Smooth muscle cell (in vitro differentiated cells): ENCODE results near the gene UBALD2. TPM values are rescaled to one million over a fixed set of nuclear protein-coding genes. Genes with fewer than 3 reads are reported as not detected.
"Not testable (repeated sequence)": the region's sequence is repeated elsewhere in the genome, so short reads cannot be mapped to it uniquely, and the experiment has no call there.

Experiments
- DNase-seq: peaks from one replicate; lab custom pipeline; 2025; ENCODE audit not compliant: unreplicated experiment; lab: John Stamatoyannopoulos, UW
- H2AFZ ChIP-seq: fragments of 200-600 bp; sonication (generic); 2 replicates; pipeline ENCODE4 v1.6.0; 2016; ENCODE audit warnings: antibody characterized with exemption, low read depth, mild to moderate bottlenecking
- H3F3A ChIP-seq: fragments of 200-600 bp; sonication (generic); 2 replicates; pipeline ENCODE4 v1.6.0; 2017; ENCODE audit warnings: antibody characterized with exemption, low read depth
- H3K27ac ChIP-seq: fragments of 200-600 bp; sonication (generic); 2 replicates; pipeline ENCODE4 v1.5.1; 2016; ENCODE audit warnings: low read depth, mild to moderate bottlenecking
- H3K27me3 ChIP-seq: fragments of 200-600 bp; sonication (generic); 2 replicates; pipeline ENCODE4 v1.6.1; 2016; ENCODE audit warnings: low read depth, mild to moderate bottlenecking
- H3K36me3 ChIP-seq: fragments of 200-600 bp; sonication (generic); 2 replicates; pipeline ENCODE4 v1.5.1; 2016; ENCODE audit warnings: low read depth
- H3K4me1 ChIP-seq: fragments of 200-600 bp; sonication (generic); 2 replicates; pipeline ENCODE4 v1.5.1; 2016; ENCODE audit warnings: low read depth
- H3K4me2 ChIP-seq: fragments of 200-600 bp; sonication (generic); 2 replicates; pipeline ENCODE4 v1.6.0; 2016; ENCODE audit warnings: mild to moderate bottlenecking
- H3K4me3 ChIP-seq: fragments of 200-600 bp; sonication (generic); 2 replicates; pipeline ENCODE4 v1.5.1; 2016; ENCODE audit warnings: mild to moderate bottlenecking
- H3K79me2 ChIP-seq: fragments of 200-600 bp; sonication (generic); 2 replicates; pipeline ENCODE4 v1.6.0; 2016; ENCODE audit warnings: low read depth, mild to moderate bottlenecking
- H3K9ac ChIP-seq: fragments of 200-600 bp; sonication (generic); 2 replicates; pipeline ENCODE4 v1.6.0; 2016; ENCODE audit warnings: low read depth
- H3K9me3 ChIP-seq: fragments of 200-600 bp; sonication (generic); replicated peaks from 2 replicates; pipeline ENCODE4 v1.5.1; 2016; ENCODE audit warnings: low read depth
- H4K20me1 ChIP-seq: fragments of 200-600 bp; sonication (generic); 2 replicates; pipeline ENCODE4 v1.6.0; 2016; ENCODE audit warnings: low read depth
- CTCF ChIP-seq: fragments of 200-600 bp; sonication (generic); IDR thresholded peaks from 2 replicates; pipeline ENCODE4 v1.5.1; 2017; ENCODE audit warnings: borderline replicate concordance, mild to moderate bottlenecking, antibody characterized with exemption; ENCODE audit not compliant: insufficient read depth, poor library complexity, severe bottlenecking
- whole genome bisulfite sequencing: methylation state at CpG from one replicate; pipeline ENCODE4 v1.1.7; 2016; ENCODE audit warnings: low lambda C conversion rate; 5-methylcytosine and 5-hydroxymethylcytosine counted together
- polyA plus RNA-seq: library from polyadenylated mRNA; unstranded; fragments of >200 nt; fragmentation: Nextera tagmentation; extraction: Ambion mirVana; gene quantifications from 2 replicates; pipeline ENCODE4 v1.2.1, GENCODE V29; 2016
- total RNA-seq: library from RNA; depleted of rRNA; stranded (reverse); fragments of >200 nt; gene quantifications from 2 replicates; pipeline ENCODE4 v1.2.3, GENCODE V29; 2014

Gene UBALD2
- total and polyA plus RNA-seq, 2 experiments from 2014 or later, result 2.6 to 7.0 TPM

GRCh38 chr17:76255801-76256429, 9.2 kb upstream of the UBALD2 start:
- H3K79me2 ChIP-seq, result no peaks in the 10 kb centered on the region

GRCh38 chr17:76256430-76257050, 8.6 kb upstream of the UBALD2 start:
- H4K20me1 ChIP-seq, H3K9me3 ChIP-seq, H3K4me3 ChIP-seq, DNase-seq, H3K79me2 ChIP-seq, H3K27me3 ChIP-seq, H3K9ac ChIP-seq, H3K36me3 ChIP-seq, H3K4me1 ChIP-seq, H2AFZ ChIP-seq, H3F3A ChIP-seq, H3K4me2 ChIP-seq, H3K27ac ChIP-seq: not testable (repeated sequence)
- 88% methylated on average over 19 of the region's 19 CpGs for WGBS

More at GRCh38 chr17:76255801-76256429, 9.2 kb upstream of the UBALD2 start:
- WGBS, result 84% methylated on average over 6 of the region's 6 CpGs
- no peak for DNase-seq
- no peaks in the 10 kb centered on the region for H3K27me3 ChIP-seq
- H3K27ac ChIP-seq, result no peak overlapping the region
- no peak overlapping the region for H3K4me2 ChIP-seq
- peaks cover 4% of the 10 kb centered on the region for H3F3A ChIP-seq
- TF ChIP-seq CTCF, result no peak
- no peak overlapping the region for H2AFZ ChIP-seq
- no peaks in the 10 kb centered on the region for H3K36me3 ChIP-seq
- H3K9ac ChIP-seq, result no peak overlapping the region
- H4K20me1 ChIP-seq, result no peaks in the 10 kb centered on the region
- no peaks in the 10 kb centered on the region for H3K4me1 ChIP-seq
- H3K4me3 ChIP-seq, result no peak overlapping the region
- no peaks in the 10 kb centered on the region for H3K9me3 ChIP-seq

- no peak overlapping the region for H3K9ac ChIP-seq
- H2AFZ ChIP-seq, result no peak overlapping the region
- no peak for TF ChIP-seq CTCF
- DNase-seq, result no peak
- peaks cover 9% of the 10 kb centered on the region for H3F3A ChIP-seq
- H3K4me2 ChIP-seq, result no peak overlapping the region
- H3K27me3 ChIP-seq, result no peaks in the 10 kb centered on the region
- H4K20me1 ChIP-seq, result no peaks in the 10 kb centered on the region
- WGBS, result over 99% methylated on average over 7 of the region's 7 CpGs
- H3K36me3 ChIP-seq, result no peaks in the 10 kb centered on the region
- H3K79me2 ChIP-seq, result no peaks in the 10 kb centered on the region
- H3K9me3 ChIP-seq, result no peaks in the 10 kb centered on the region
- H3K4me3 ChIP-seq, result no peak overlapping the region
- H3K4me1 ChIP-seq, result no peaks in the 10 kb centered on the region
- no peak overlapping the region for H3K27ac ChIP-seq
Measured at GRCh38 chr17:76260220-76260619, 4.9 kb upstream of the UBALD2 start.

GRCh38 chr17:76260669-76261068, 4.5 kb upstream of the UBALD2 start:
- peaks cover 1% of the 10 kb centered on the region for H3K79me2 ChIP-seq
- peaks cover 9% of the 10 kb centered on the region for H3F3A ChIP-seq
- H2AFZ ChIP-seq, result no peak overlapping the region
- no peak for TF ChIP-seq CTCF
- no peaks in the 10 kb centered on the region for H3K36me3 ChIP-seq
- H3K9ac ChIP-seq, result no peak overlapping the region
- no peaks in the 10 kb centered on the region for H3K4me1 ChIP-seq
- no peak for DNase-seq
- no peak overlapping the region for H3K27ac ChIP-seq
- no peaks in the 10 kb centered on the region for H4K20me1 ChIP-seq
- no peaks in the 10 kb centered on the region for H3K27me3 ChIP-seq
- no peak overlapping the region for H3K4me3 ChIP-seq
- no peaks in the 10 kb centered on the region for H3K9me3 ChIP-seq
- 85% methylated on average over 5 of the region's 5 CpGs for WGBS
- H3K4me2 ChIP-seq, result no peak overlapping the region
